Measurements from ENCODE around the gene SLC9A7. TPM values are rescaled to one million over a fixed set of nuclear protein-coding genes. Genes with fewer than 3 reads are reported as not detected.
A peak's percentile ranks its signal among the peaks of the same experiment; 100 is the strongest.

Gene SLC9A7
- total and polyA plus RNA-seq, 4 experiments from 2014 or later = 0.42 to 3.5 (median 2.0) TPM

DNA sequence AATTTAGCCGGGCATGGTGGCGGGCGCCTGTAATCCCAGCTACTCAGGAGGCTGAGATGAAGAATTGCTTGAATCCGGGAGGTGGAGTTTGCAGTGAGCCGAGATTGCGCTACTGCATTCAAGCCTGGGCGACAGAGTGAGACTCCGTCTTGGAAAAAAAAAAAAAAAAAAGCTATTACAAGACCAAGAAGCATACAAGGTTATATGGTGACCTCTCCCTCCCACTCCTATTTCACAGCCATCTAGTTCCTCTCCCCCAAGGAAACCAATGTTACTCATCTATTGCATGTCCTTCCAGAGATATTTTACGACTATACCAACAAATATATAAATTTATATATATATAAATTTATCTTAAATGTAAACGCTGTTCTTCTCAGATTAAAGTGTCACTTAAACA is 3.2 kb downstream of the SLC9A7 start:
- ChIA-PET POLR2A (ENCODE audit: partially characterized antibody) (no interaction called here), CTCF (ENCODE audit: partially characterized antibody) (interaction anchor here (3.7 kb wide), 1 partner anchor 41 kb away, joined by 13 read pairs; no protein-coding TSS in a partner anchor)
- Mint-ChIP-seq H3K4me1 (peaks cover 5 to 21% (median 13%) of the 10 kb centered on the region in 4 donors), H3K4me3 (no peak overlapping the region), H3K9me3 (no peaks in the 10 kb centered on the region), H3K27ac (no peak overlapping the region), H3K27me3 (no peaks in the 10 kb centered on the region), H3K36me3 (peaks cover 0 to 6% of the 10 kb centered on the region in 2 donors)
- intact Hi-C loops (cut with micrococcal nuclease) = loop anchor here (5.0 kb wide), 1 partner anchor 147 kb away; no protein-coding TSS in a partner anchor
- Histone ChIP-seq H3K36me3 (ENCODE audit: insufficient read depth, low read length) (no peaks in the 10 kb centered on the region), H3K27me3 (ENCODE audit: insufficient read depth, low read length) (no peaks in the 10 kb centered on the region), H3K27ac (ENCODE audit: low read depth, low read length) (no peak overlapping the region), H3K4me3 (ENCODE audit: low read length in 2 of 2) (no peak overlapping the region), H3K4me1 (ENCODE audit: insufficient read depth, low read length) (peaks cover 6% of the 10 kb centered on the region), H3K9me3 (ENCODE audit: control insufficient read depth in 1 of 2, low read length in 2 of 2) (no peaks in the 10 kb centered on the region)
- DNase-seq = no peak

DNA sequence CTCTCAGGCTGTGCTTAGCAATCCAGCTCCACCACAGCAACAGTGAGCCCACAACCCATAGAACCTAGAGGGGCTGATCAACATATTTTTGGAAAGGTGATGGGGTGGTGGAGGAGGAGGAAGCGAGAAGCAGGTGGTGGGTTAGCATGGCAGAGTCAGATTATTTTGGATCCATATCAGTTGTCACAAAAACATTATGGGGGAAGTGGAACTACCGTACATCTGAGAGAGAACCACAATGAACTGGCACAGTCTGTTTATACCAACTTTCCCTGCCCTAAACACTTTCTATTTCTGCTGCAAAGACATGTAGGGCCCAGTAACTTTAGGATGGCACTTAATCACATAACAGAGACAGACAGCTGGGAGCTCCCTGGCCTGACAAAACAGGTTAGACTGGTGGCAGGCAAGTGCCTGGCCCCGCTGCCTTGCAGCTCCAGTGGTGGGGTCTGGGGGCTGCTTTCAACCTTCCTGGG is 4.3 kb downstream of the SLC9A7 start:
- DNase-seq = no peak
- intact Hi-C loops (cut with micrococcal nuclease) = loop anchor here (5.0 kb wide), 1 partner anchor 148 kb away; no protein-coding TSS in a partner anchor
- Histone ChIP-seq H3K4me1 (ENCODE audit: insufficient read depth, low read length) (peaks cover 2% of the 10 kb centered on the region), H3K4me3 (ENCODE audit: low read length in 2 of 2) (no peak overlapping the region), H3K27me3 (ENCODE audit: insufficient read depth, low read length) (no peaks in the 10 kb centered on the region), H3K36me3 (ENCODE audit: insufficient read depth, low read length) (no peaks in the 10 kb centered on the region), H3K9me3 (ENCODE audit: control insufficient read depth in 1 of 2, low read length in 2 of 2) (no peaks in the 10 kb centered on the region), H3K27ac (ENCODE audit: low read depth, low read length) (no peak overlapping the region)
- H3K4me3 Mint-ChIP-seq = no peak overlapping the region
- CTCF ChIA-PET (ENCODE audit: partially characterized antibody) = interaction anchor here (3.7 kb wide), 1 partner anchor 42 kb away, joined by 13 read pairs; no protein-coding TSS in a partner anchor
- H3K27me3 Mint-ChIP-seq = no peaks in the 10 kb centered on the region
- no peak overlapping the region for H3K27ac Mint-ChIP-seq
- no peaks in the 10 kb centered on the region for H3K9me3 Mint-ChIP-seq
- H3K4me1 Mint-ChIP-seq = peaks cover 5 to 19% (median 11%) of the 10 kb centered on the region in 4 donors
- POLR2A ChIA-PET (ENCODE audit: partially characterized antibody) = no interaction called here
- peaks cover 0 to 6% of the 10 kb centered on the region in 2 donors for H3K36me3 Mint-ChIP-seq

DNA sequence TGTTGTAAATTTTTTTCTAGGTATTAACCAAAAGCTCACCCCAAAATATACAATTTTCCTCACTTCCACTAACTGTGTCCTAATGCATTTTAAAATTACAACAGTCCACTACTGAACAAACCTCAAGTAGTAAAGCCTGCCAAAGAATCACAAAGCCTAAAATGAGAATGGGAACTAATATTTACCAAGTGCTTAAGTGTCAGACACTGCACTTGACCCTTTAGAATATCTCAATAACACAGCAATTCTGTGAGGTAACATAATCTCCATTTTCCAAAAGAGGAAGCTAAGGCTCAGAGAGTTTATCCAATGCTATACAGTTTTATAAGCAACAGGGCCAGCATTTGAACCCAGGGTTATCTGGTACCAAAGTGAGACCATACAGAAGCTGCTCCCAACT is 4.9 kb downstream of the SLC9A7 start:
- no peak overlapping the region for H3K4me3 ChIP-seq (ENCODE audit: low read length in 2 of 2)
- no peaks in the 10 kb centered on the region for H3K9me3 ChIP-seq (ENCODE audit: control insufficient read depth in 1 of 2, low read length in 2 of 2)
- ChIA-PET CTCF (ENCODE audit: partially characterized antibody) (no interaction called here), POLR2A (ENCODE audit: partially characterized antibody) (no interaction called here)
- peaks cover 0 to 3% of the 10 kb centered on the region in 2 donors for H3K36me3 Mint-ChIP-seq
- H3K27me3 ChIP-seq (ENCODE audit: insufficient read depth, low read length) = no peaks in the 10 kb centered on the region
- no peak overlapping the region for H3K4me3 Mint-ChIP-seq
- no peak overlapping the region for H3K27ac ChIP-seq (ENCODE audit: low read depth, low read length)
- H3K4me1 ChIP-seq (ENCODE audit: insufficient read depth, low read length) = no peaks in the 10 kb centered on the region
- intact Hi-C loops (cut with micrococcal nuclease) = no loop called here
- DNase-seq = no peak
- H3K36me3 ChIP-seq (ENCODE audit: insufficient read depth, low read length) = no peaks in the 10 kb centered on the region
- H3K27ac Mint-ChIP-seq = no peak overlapping the region
- peaks cover 5 to 15% (median 8%) of the 10 kb centered on the region in 4 donors for H3K4me1 Mint-ChIP-seq
- H3K9me3 Mint-ChIP-seq = no peaks in the 10 kb centered on the region
- no peaks in the 10 kb centered on the region for H3K27me3 Mint-ChIP-seq

DNA sequence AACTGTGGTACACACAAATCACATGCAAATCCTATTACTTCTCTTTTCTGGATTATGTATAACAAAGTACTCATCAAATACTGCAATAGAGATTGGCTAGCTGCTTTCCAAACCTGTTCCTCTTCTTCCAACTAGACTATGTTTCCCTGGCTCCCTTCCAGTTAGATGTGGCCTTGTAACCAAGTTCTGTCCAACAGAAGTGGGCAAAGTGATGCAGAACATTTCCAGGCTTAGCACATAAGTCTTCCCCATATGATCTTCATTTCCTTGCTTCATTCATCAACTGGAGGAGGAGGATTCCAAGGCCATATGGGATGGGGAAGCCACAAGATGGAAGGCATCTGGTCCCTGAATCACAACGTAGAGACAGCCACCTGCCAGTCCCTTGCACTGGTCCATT is 8.0 kb downstream of the SLC9A7 start:
- Mint-ChIP-seq H3K27me3 (no peaks in the 10 kb centered on the region), H3K27ac (peak overlapping the region in 1 of 7 donors; percentile 32), H3K36me3 (no peaks in the 10 kb centered on the region), H3K9me3 (no peaks in the 10 kb centered on the region), H3K4me3 (no peak overlapping the region), H3K4me1 (peaks cover 0 to 3% (median 2%) of the 10 kb centered on the region in 4 donors)
- H3K27me3 ChIP-seq (ENCODE audit: insufficient read depth, low read length) = no peaks in the 10 kb centered on the region
- CTCF ChIA-PET (ENCODE audit: partially characterized antibody) = no interaction called here
- no peak for DNase-seq
- no peaks in the 10 kb centered on the region for H3K4me1 ChIP-seq (ENCODE audit: insufficient read depth, low read length)
- no peaks in the 10 kb centered on the region for H3K9me3 ChIP-seq (ENCODE audit: control insufficient read depth in 1 of 2, low read length in 2 of 2)
- no peaks in the 10 kb centered on the region for H3K36me3 ChIP-seq (ENCODE audit: insufficient read depth, low read length)
- no peak overlapping the region for H3K4me3 ChIP-seq (ENCODE audit: low read length in 2 of 2)
- H3K27ac ChIP-seq (ENCODE audit: low read depth, low read length) = no peak overlapping the region
- intact Hi-C loops (cut with micrococcal nuclease) = no loop called here
- POLR2A ChIA-PET (ENCODE audit: partially characterized antibody) = no interaction called here

DNA sequence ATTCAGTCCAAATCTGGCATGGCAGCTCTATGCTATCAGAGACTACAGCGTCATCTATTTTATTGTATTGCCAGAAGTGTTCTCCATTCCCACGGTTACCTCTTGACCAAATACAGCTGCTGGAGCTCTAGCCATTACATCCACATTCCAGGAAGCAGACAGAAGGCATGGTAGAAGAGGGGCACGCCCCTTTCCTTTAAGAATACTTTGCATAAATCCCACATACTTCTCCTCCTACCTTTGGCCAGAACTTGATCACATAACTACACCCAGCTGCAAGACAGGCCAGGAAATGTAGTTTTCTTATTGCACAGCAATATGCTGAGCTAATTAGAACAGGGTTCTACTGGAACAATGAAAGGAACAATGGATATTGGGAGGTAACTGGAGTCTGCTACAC is 14.9 kb downstream of the SLC9A7 start:
- H3K36me3 ChIP-seq (ENCODE audit: insufficient read depth, low read length) = no peaks in the 10 kb centered on the region
- H3K4me3 Mint-ChIP-seq = no peak overlapping the region
- no peak overlapping the region for H3K27ac ChIP-seq (ENCODE audit: low read depth, low read length)
- POLR2A ChIA-PET (ENCODE audit: partially characterized antibody) = no interaction called here
- H3K4me3 ChIP-seq (ENCODE audit: low read length in 2 of 2) = no peak overlapping the region
- peaks cover 0 to 4% of the 10 kb centered on the region in 2 donors for H3K36me3 Mint-ChIP-seq
- no peak for DNase-seq
- H3K4me1 Mint-ChIP-seq = no peaks in the 10 kb centered on the region
- CTCF ChIA-PET (ENCODE audit: partially characterized antibody) = no interaction called here
- peaks cover 0 to 10% (median 0%) of the 10 kb centered on the region in 8 donors for H3K9me3 Mint-ChIP-seq
- intact Hi-C loops (cut with micrococcal nuclease) = no loop called here
- H3K27ac Mint-ChIP-seq = no peak overlapping the region
- H3K9me3 ChIP-seq (ENCODE audit: control insufficient read depth in 1 of 2, low read length in 2 of 2) = no peaks in the 10 kb centered on the region
- H3K27me3 ChIP-seq (ENCODE audit: insufficient read depth, low read length) = no peaks in the 10 kb centered on the region
- no peaks in the 10 kb centered on the region for H3K4me1 ChIP-seq (ENCODE audit: insufficient read depth, low read length)
- H3K27me3 Mint-ChIP-seq = no peaks in the 10 kb centered on the region

DNA sequence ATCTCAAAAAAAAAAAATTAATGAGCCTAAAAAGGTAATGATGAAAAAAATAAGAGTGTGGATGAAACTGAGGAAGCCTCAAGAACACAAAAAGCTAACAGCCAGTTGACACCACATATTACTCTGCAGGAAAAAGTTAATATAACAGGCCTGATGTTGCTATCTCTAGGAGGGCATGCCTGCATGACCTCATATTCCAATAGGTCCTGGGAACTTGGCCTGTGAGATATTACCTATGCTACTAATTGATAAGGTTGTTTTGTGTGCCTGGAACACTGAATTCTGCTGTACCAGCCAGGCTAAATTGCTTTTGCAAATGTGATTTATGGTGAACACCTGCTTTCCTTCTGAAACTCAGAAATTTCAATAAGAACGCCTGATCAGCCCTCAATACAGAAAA is 15.9 kb downstream of the SLC9A7 start:
- Histone ChIP-seq H3K4me3 (ENCODE audit: low read length in 2 of 2) (no peak overlapping the region), H3K27ac (ENCODE audit: low read depth, low read length) (no peak overlapping the region), H3K27me3 (ENCODE audit: insufficient read depth, low read length) (no peaks in the 10 kb centered on the region), H3K9me3 (ENCODE audit: control insufficient read depth in 1 of 2, low read length in 2 of 2) (no peaks in the 10 kb centered on the region), H3K4me1 (ENCODE audit: insufficient read depth, low read length) (no peaks in the 10 kb centered on the region), H3K36me3 (ENCODE audit: insufficient read depth, low read length) (no peaks in the 10 kb centered on the region)
- Mint-ChIP-seq H3K27ac (no peak overlapping the region), H3K36me3 (peaks cover 0 to 4% of the 10 kb centered on the region in 2 donors), H3K9me3 (peaks cover 0 to 10% (median 0%) of the 10 kb centered on the region in 8 donors), H3K27me3 (no peaks in the 10 kb centered on the region), H3K4me1 (no peaks in the 10 kb centered on the region), H3K4me3 (no peak overlapping the region)
- ChIA-PET CTCF (ENCODE audit: partially characterized antibody) (no interaction called here), POLR2A (ENCODE audit: partially characterized antibody) (no interaction called here)
- intact Hi-C loops (cut with micrococcal nuclease) = no loop called here
- DNase-seq = no peak

DNA sequence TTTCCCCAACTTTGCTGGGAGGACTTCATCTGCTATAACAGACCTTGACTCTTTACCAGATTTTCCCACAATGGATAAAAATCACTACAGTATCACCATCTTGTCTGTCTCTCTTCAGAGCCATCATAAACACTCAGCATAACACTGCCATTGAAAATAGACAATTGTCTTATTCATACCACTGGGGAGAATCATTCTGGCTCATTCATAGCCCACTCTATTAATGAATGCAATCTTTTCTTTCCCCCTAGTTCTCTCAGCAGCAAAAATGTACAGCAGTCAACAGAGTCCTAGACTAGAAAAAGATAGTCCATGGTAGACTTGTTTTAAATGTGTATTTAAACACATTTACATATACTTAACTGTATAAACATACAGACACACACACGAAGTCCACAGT is 19.2 kb downstream of the SLC9A7 start:
- Histone ChIP-seq H3K27ac (ENCODE audit: low read depth, low read length) (no peak overlapping the region), H3K36me3 (ENCODE audit: insufficient read depth, low read length) (no peaks in the 10 kb centered on the region), H3K9me3 (ENCODE audit: control insufficient read depth in 1 of 2, low read length in 2 of 2) (no peaks in the 10 kb centered on the region), H3K4me3 (ENCODE audit: low read length in 2 of 2) (no peak overlapping the region), H3K4me1 (ENCODE audit: insufficient read depth, low read length) (no peaks in the 10 kb centered on the region), H3K27me3 (ENCODE audit: insufficient read depth, low read length) (no peaks in the 10 kb centered on the region)
- POLR2A ChIA-PET (ENCODE audit: partially characterized antibody) = no interaction called here
- DNase-seq = no peak
- no peaks in the 10 kb centered on the region for H3K27me3 Mint-ChIP-seq
- no peak overlapping the region for H3K4me3 Mint-ChIP-seq
- intact Hi-C loops (cut with micrococcal nuclease) = no loop called here
- peaks cover 0 to 33% (median 21%) of the 10 kb centered on the region in 8 donors for H3K9me3 Mint-ChIP-seq
- CTCF ChIA-PET (ENCODE audit: partially characterized antibody) = no interaction called here
- no peaks in the 10 kb centered on the region for H3K4me1 Mint-ChIP-seq
- H3K36me3 Mint-ChIP-seq = peaks cover 2 to 12% of the 10 kb centered on the region in 2 donors
- no peak overlapping the region for H3K27ac Mint-ChIP-seq

DNA sequence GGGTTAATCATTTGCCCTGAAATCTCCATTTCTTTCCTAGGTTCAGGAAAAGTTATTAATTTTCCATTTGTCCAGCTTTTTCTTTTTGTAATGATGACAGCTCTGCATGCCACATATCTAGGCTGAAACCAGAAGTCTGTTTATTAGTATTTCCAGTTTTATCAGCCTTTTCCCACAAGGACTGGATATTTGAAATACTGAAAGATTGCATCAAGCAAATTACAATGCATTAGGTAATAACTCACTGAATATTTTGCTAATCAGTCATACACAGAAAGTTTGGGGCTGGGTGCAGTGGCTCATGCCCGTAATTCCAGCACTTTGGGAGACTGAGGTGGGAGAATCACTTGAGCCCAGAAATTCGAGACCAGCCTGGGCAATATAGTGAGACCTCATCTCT is 21.5 kb downstream of the SLC9A7 start:
- CTCF ChIA-PET (ENCODE audit: partially characterized antibody) = no interaction called here
- H3K27me3 Mint-ChIP-seq = no peaks in the 10 kb centered on the region
- intact Hi-C loops (cut with micrococcal nuclease) = no loop called here

More for the DNA sequence above, 21.5 kb downstream of the SLC9A7 start:
- Histone ChIP-seq H3K4me3 (ENCODE audit: low read length in 2 of 2) (no peak overlapping the region), H3K9me3 (ENCODE audit: control insufficient read depth in 1 of 2, low read length in 2 of 2) (no peaks in the 10 kb centered on the region), H3K4me1 (ENCODE audit: insufficient read depth, low read length) (no peaks in the 10 kb centered on the region), H3K36me3 (ENCODE audit: insufficient read depth, low read length) (no peaks in the 10 kb centered on the region), H3K27me3 (ENCODE audit: insufficient read depth, low read length) (no peaks in the 10 kb centered on the region), H3K27ac (ENCODE audit: low read depth, low read length) (no peak overlapping the region)
- peaks cover 0 to 35% (median 21%) of the 10 kb centered on the region in 8 donors for H3K9me3 Mint-ChIP-seq
- H3K4me3 Mint-ChIP-seq = no peak overlapping the region
- H3K36me3 Mint-ChIP-seq = peaks cover 2 to 12% of the 10 kb centered on the region in 2 donors
- H3K4me1 Mint-ChIP-seq = no peaks in the 10 kb centered on the region
- no peak overlapping the region for H3K27ac Mint-ChIP-seq
- no peak for DNase-seq
- POLR2A ChIA-PET (ENCODE audit: partially characterized antibody) = no interaction called here
